ENCODE results near the gene ASPSCR1.

DNA sequence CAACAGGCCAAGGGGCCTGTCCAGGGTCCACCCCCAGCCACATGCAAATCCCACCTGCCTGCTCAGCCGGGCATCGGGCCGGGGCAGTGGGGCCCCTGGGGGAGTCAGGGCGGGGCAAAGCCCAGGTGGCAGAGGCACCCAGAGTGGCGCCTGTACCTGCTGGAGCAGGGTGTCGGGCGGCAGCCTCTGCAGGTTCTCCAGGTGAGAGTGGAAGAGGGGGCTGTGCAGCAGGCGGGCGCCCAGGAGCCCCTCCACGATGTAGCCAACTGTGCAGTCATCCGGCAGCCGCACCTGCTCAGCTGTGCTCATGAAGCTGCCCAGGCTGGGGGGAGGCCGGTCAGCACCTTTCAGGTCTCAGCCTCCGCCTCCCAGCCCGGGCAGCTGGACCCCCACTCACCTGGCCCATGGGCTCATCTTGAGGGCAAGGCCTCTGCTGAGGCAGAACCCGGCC is 72.1 kb downstream of the ASPSCR1 start:
- TF ChIP-seq POLR2A (IDR thresholded peaks at IDR 0.05) = no peak
- TF ChIP-seq, protein P1, sequence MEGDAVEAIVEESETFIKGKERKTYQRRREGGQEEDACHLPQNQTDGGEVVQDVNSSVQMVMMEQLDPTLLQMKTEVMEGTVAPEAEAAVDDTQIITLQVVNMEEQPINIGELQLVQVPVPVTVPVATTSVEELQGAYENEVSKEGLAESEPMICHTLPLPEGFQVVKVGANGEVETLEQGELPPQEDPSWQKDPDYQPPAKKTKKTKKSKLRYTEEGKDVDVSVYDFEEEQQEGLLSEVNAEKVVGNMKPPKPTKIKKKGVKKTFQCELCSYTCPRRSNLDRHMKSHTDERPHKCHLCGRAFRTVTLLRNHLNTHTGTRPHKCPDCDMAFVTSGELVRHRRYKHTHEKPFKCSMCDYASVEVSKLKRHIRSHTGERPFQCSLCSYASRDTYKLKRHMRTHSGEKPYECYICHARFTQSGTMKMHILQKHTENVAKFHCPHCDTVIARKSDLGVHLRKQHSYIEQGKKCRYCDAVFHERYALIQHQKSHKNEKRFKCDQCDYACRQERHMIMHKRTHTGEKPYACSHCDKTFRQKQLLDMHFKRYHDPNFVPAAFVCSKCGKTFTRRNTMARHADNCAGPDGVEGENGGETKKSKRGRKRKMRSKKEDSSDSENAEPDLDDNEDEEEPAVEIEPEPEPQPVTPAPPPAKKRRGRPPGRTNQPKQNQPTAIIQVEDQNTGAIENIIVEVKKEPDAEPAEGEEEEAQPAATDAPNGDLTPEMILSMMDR (IDR thresholded peaks at IDR 0.05) = no peak
